A549 (cell line): ENCODE data around the gene TMOD2. TPM values are rescaled to one million over a fixed set of nuclear protein-coding genes. Genes with fewer than 3 reads are reported as not detected.

ENCODE experiments used
- ATAC-seq, 2 experiments: fragments of 200-7000 bp in 1 of 2; fragments of >200 bp in 1 of 2; cut with Nextera tagmentation in 1 of 2; cut with Tn5 transposase in 1 of 2; 3 replicates each; pipeline versions ENCODE4 v1.8.0 to v1.9.1; 2018 to 2020; ENCODE audit warnings: mild to moderate bottlenecking in 1 of 2, moderate library complexity in 1 of 2
- CTCF ChIA-PET: fragments of 300-600 bp; sonication (Branson Sonifier 250); formaldehyde crosslinking; extraction: SDS; loops from one replicate; lab custom pipeline; 2021; ENCODE audit warnings: antibody characterized with exemption, inconsistent platforms; lab: Yijun Ruan, JAX
- POLR2A ChIA-PET: fragments of 350-600 bp; formaldehyde crosslinking; extraction: SDS; loops from one replicate; lab custom pipeline; 2021; ENCODE audit warnings: antibody characterized with exemption, inconsistent platforms; lab: Yijun Ruan, JAX
- DNase-seq, 2 experiments: peaks; one replicate each; pipeline versions ENCODE4 v3.0.0 to v3.0.0-alpha.2; 2011 to 2016; ENCODE audit warnings: low read depth in 1 of 2, low spot score in 1 of 2
- FAIRE-seq: peaks from 2 replicates; lab custom pipeline; 2011; peaks lifted over from hg19 to GRCh38; lab: Jason Lieb, UNC
- H3K27ac ChIP-seq, 2 experiments: fragments of >200 bp; sonication (Bioruptor Twin); formaldehyde crosslinking; 3 replicates each; pipeline ENCODE4 v1.5.1; 2016 to 2017
- H3K4me1 ChIP-seq: fragments of >200 bp; sonication (Bioruptor Twin); formaldehyde crosslinking; 3 replicates; pipeline ENCODE4 v1.6.1; 2016
- H3K4me2 ChIP-seq: fragments of >200 bp; sonication (Bioruptor Twin); formaldehyde crosslinking; 3 replicates; pipeline ENCODE4 v1.6.1; 2016
- H3K4me3 ChIP-seq: fragments of >200 bp; sonication (Bioruptor Twin); formaldehyde crosslinking; 3 replicates; pipeline ENCODE4 v1.5.1; 2016
- H3K9me3 ChIP-seq: fragments of >200 bp; sonication (Bioruptor Twin); formaldehyde crosslinking; 3 replicates; pipeline ENCODE4 v1.6.1; 2016
- ATOH8 ChIP-seq: fragments of 250-450 bp; sonication (Bioruptor Pico); IDR thresholded peaks from 2 replicates; pipeline ENCODE4 v1.5.0; 2020; ENCODE audit warnings: low read depth, mild to moderate bottlenecking, moderate library complexity
- CBX8 ChIP-seq: fragments of 200-600 bp; sonication (generic); IDR thresholded peaks from 2 replicates; pipeline ENCODE4 v1.6.1; 2016
- CTCF ChIP-seq: fragments of >200 bp; sonication (Bioruptor Twin); formaldehyde crosslinking; IDR thresholded peaks from 3 replicates; pipeline ENCODE4 v1.5.1; 2016
- EHMT2 ChIP-seq: fragments of 200-600 bp; sonication (generic); IDR thresholded peaks from 2 replicates; pipeline ENCODE4 v1.6.1; 2016; ENCODE audit warnings: antibody characterized with exemption, low read depth, mild to moderate bottlenecking, moderate library complexity
- ESRRA ChIP-seq: fragments of 150-350 bp; IDR thresholded peaks from 2 replicates; pipeline ENCODE4 v1.6.1; 2014; ENCODE audit warnings: mild to moderate bottlenecking, low read length, borderline replicate concordance
- GATA3 ChIP-seq: IDR thresholded peaks from 2 replicates; pipeline ENCODE4 v1.6.1; 2012; ENCODE audit warnings: borderline replicate concordance
- HMGXB4 ChIP-seq: fragments of 250-450 bp; sonication (Bioruptor Pico); IDR thresholded peaks from 2 replicates; pipeline ENCODE4 v1.5.0; 2021; ENCODE audit warnings: mild to moderate bottlenecking, moderate library complexity, borderline replicate concordance
- HOXB13 ChIP-seq: fragments of 250-450 bp; sonication (Bioruptor Pico); IDR thresholded peaks from 2 replicates; pipeline ENCODE4 v1.5.0; 2020; ENCODE audit warnings: low read depth, mild to moderate bottlenecking, moderate library complexity
- MAFK ChIP-seq: fragments of 450-650 bp; IDR thresholded peaks from 2 replicates; pipeline ENCODE4 v1.6.1; 2014; ENCODE audit not compliant: partially characterized antibody
- REST ChIP-seq: fragments of 200-600 bp; sonication (generic); IDR thresholded peaks from 2 replicates; pipeline ENCODE4 v1.6.1; 2016; ENCODE audit warnings: antibody characterized with exemption, mild to moderate bottlenecking, moderate library complexity
- RFX5 ChIP-seq: fragments of 450-650 bp; IDR thresholded peaks from 2 replicates; pipeline ENCODE4 v1.7.1; 2014; ENCODE audit warnings: antibody characterized with exemption, mild to moderate bottlenecking, moderate library complexity
- ZNF302 ChIP-seq: fragments of 250-450 bp; sonication (Bioruptor Pico); IDR thresholded peaks from 2 replicates; pipeline ENCODE4 v1.9.0; 2021; ENCODE audit warnings: inconsistent platforms, mild to moderate bottlenecking, moderate library complexity
- WGBS: methylation state at CpG from one replicate; pipeline ENCODE4 v1.1.6; 2017; ENCODE audit errors: missing lambda C conversion rate; 5-methylcytosine and 5-hydroxymethylcytosine counted together
- polyA plus RNA-seq, 4 experiments: library from polyadenylated mRNA; depleted of rRNA in 3 of 4; stranded (reverse); fragments of >200 nt; fragmentation: RNase III in 1 of 4; extraction: RNeasy Plus Mini Kit Qiagen cat#74134 plus additional on column Dnase treatment in 1 of 4; gene quantifications; 2 replicates in 3 of 4; 3 replicates in 1 of 4; pipeline ENCODE4 v1.2.3, GENCODE V29; 2011 to 2017
- TF ChIP-seq, protein P1 (sequence below): fragments of 450-650 bp; IDR thresholded peaks from 2 replicates; pipeline ENCODE4 v1.6.1; 2014; ENCODE audit warnings: antibody characterized with exemption

The TMOD2 gene
- polyA plus RNA-seq, 2 of the 4 experiments (the other 2 are of a cell fraction) = 2.1 to 2.5 TPM

DNA sequence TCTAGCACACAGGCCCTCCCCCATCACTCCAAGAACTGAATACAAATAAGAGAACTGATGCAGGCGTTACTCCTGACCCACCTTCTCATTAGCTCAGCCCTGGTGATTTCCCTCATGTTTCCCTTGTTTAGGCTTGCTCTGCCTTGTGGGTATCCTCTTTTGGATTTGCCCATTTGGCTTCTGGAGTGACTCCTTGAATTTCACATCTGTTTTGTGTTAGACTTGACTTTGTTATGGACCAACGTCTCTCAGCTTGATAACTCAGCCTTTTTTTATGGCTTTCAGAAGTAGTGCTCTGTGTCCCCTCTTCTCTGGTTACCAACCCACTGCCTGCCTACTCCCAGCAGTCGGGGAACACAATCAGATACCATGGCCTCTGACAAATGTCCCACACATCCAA, 66.8 kb downstream of the TMOD2 start:
- DNase-seq = no peak
- ChIA-PET CTCF (no interaction called here), POLR2A (interaction anchor here (0.6 kb wide), 1 partner anchor 434 kb away, joined by 3 read pairs; no protein-coding TSS in a partner anchor)
- no peak for FAIRE-seq
- H3K9me3 ChIP-seq = peaks cover 10% of the 10 kb centered on the region
- TF ChIP-seq RFX5 (no peak), HOXB13 (CRISPR knock-in tag) (no peak), ESRRA (no peak), ATOH8 (CRISPR knock-in tag) (no peak), GATA3 (no peak), REST (no peak), EHMT2 (no peak), MAFK (no peak), CTCF (no peak)
- WGBS = 81% methylated on average over 3 of the region's 3 CpGs
- no peaks in the 10 kb centered on the region for H3K4me1 ChIP-seq
- ATAC-seq = no peak
- no peak overlapping the region for H3K27ac ChIP-seq
- H3K4me2 ChIP-seq = no peak overlapping the region
- no peak overlapping the region for H3K4me3 ChIP-seq

DNA sequence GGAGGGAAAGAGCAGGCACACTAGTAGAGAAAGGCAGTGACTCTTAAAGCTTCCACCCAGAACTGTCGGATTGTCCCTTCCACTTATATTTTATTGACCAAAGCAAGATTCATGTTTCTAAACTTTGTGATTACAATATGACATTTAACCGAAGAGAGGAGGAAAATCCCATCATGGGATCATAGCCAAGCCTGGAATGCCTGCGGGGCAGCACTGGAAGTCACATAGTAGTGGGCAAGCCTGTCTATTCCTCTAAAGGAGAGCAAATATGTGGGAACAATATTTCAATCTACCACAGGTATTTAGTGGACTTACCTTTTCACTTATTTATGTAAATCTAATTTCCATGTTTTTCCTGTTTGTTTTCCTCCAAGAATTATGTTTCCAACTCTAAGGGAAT, 74.3 kb downstream of the TMOD2 start:
- POLR2A ChIA-PET = no interaction called here
- ATAC-seq = no peak
- H3K9me3 ChIP-seq = peaks cover 10% of the 10 kb centered on the region
- peaks cover 14% of the 10 kb centered on the region; the same call in 2 of the 3 replicates for H3K4me1 ChIP-seq
- no peak for DNase-seq
- H3K4me2 ChIP-seq = no peak overlapping the region
- no peak overlapping the region for H3K27ac ChIP-seq
- WGBS = 63% methylated on average over 3 of the region's 3 CpGs
- CTCF ChIA-PET = interaction anchor here (1.3 to 5.0 kb wide), 7 partner anchors 11 to 49 kb away, joined by 3 to 24 read pairs (median 5); no protein-coding TSS in a partner anchor
- no peak for TF ChIP-seq HMGXB4 (CRISPR knock-in tag)
- TF ChIP-seq, protein P1, sequence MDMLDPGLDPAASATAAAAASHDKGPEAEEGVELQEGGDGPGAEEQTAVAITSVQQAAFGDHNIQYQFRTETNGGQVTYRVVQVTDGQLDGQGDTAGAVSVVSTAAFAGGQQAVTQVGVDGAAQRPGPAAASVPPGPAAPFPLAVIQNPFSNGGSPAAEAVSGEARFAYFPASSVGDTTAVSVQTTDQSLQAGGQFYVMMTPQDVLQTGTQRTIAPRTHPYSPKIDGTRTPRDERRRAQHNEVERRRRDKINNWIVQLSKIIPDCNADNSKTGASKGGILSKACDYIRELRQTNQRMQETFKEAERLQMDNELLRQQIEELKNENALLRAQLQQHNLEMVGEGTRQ = no peak
- TF ChIP-seq ZNF302 (CRISPR knock-in tag) = no peak
- no peak for TF ChIP-seq CBX8
- no peak for TF ChIP-seq GATA3
- H3K4me3 ChIP-seq = no peak overlapping the region
- FAIRE-seq = no peak
